ENCODE measurements around the gene THOC2. TPM values are rescaled to one million over a fixed set of nuclear protein-coding genes. Genes with fewer than 3 reads are reported as not detected.
"Not testable (repeated sequence)": the region's sequence is repeated elsewhere in the genome, so short reads cannot be mapped to it uniquely, and the experiment has no call there.

THOC2 gene
- total RNA-seq, 1 donor from 2014 or later: 33.5 TPM

DNA sequence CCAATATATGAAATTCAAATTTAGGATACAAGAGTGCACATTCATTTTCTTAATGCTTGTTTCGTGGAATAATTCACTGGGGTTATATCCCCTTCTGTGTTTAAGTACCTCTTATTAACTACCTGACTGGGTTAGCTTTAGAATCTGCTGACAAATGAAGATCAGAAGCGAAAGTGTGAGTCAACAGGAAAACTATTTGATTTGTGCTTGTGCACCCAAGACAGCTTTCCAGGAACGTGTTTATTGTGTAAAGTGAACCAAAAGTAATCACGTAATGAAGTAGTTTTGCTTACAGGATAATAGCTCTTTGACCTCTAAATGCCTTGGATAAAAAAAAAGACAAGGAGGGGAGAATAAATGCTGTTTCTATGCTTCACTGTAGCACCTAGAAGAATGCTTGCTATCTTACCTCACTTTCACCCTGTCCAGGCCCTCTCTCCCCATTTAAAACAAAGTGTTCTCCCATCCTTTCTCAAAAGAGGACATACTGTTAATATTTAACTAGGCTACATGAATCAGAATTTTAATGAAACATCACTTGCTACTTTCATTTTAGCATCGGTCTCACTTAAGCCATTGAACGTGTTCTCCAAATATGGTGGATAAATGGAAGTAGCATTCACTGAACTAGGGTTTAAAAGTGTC is 141.9 kb downstream of the THOC2 start:
- intact Hi-C loops (cut with DNase I): no loop called here
- TF ChIP-seq, protein P1, sequence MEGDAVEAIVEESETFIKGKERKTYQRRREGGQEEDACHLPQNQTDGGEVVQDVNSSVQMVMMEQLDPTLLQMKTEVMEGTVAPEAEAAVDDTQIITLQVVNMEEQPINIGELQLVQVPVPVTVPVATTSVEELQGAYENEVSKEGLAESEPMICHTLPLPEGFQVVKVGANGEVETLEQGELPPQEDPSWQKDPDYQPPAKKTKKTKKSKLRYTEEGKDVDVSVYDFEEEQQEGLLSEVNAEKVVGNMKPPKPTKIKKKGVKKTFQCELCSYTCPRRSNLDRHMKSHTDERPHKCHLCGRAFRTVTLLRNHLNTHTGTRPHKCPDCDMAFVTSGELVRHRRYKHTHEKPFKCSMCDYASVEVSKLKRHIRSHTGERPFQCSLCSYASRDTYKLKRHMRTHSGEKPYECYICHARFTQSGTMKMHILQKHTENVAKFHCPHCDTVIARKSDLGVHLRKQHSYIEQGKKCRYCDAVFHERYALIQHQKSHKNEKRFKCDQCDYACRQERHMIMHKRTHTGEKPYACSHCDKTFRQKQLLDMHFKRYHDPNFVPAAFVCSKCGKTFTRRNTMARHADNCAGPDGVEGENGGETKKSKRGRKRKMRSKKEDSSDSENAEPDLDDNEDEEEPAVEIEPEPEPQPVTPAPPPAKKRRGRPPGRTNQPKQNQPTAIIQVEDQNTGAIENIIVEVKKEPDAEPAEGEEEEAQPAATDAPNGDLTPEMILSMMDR (IDR thresholded peaks at IDR 0.05): no peak
- no peaks in the 10 kb centered on the region for H3K4me1 ChIP-seq
- H3K27me3 ChIP-seq: no peaks in the 10 kb centered on the region
- H3K4me3 ChIP-seq: no peak overlapping the region
- no peaks in the 10 kb centered on the region for H3K36me3 ChIP-seq
- DNase-seq (ENCODE audit: low spot score in 2 of 2): no peak
- no peaks in the 10 kb centered on the region for H3K9me3 ChIP-seq
- no peak overlapping the region for H3K27ac ChIP-seq

DNA sequence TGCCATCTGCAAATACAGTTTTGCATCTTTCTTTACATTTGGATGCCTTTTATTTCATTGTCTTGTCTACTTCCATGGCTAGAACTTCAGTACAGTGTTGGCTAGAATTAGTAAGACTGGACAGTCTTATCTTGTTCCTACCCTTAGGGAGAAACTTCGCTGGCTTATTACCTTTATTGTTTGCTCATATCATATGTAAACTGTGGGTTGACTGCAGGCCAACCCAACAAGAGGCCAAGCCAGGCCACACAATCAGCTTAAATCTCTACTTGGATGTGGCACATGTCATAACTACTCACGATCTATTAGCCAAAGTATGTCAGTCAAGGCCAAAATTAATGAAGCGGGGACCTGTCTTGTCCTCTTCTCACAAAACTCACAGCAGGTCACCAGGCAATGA is 144.1 kb downstream of the THOC2 start:
- Histone ChIP-seq H3K27me3 (no peaks in the 10 kb centered on the region), H3K36me3 (no peaks in the 10 kb centered on the region), H3K9me3 (no peaks in the 10 kb centered on the region), H3K4me1 (no peaks in the 10 kb centered on the region), H3K27ac (no peak overlapping the region), H3K4me3 (no peak overlapping the region)
- intact Hi-C loops (cut with DNase I): no loop called here
- TF ChIP-seq, protein P1 (IDR thresholded peaks at IDR 0.05): no peak
- no peak for DNase-seq (ENCODE audit: low spot score in 2 of 2)

DNA sequence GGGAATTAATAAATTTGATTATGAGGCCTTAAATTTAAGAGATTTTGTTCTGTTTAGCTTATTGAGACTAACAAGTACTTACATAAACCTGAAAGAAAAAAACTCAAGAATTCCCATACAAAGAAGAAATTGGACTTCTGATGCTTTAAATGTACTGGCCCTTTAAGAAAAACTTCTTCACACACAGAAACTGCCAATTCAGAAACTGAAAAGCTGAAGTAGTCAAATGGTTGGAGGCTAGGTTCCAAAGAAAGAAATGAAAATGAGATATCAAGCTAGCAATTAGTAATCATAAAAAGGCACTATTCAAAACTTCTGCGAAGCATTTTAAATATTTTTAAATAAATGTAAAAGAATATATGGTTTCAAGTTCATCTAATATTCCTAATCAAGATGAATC is 151.3 kb downstream of the THOC2 start:
- no peaks in the 10 kb centered on the region for H3K4me1 ChIP-seq
- no peaks in the 10 kb centered on the region for H3K36me3 ChIP-seq
- no peak overlapping the region for H3K27ac ChIP-seq
- TF ChIP-seq, protein P1 (IDR thresholded peaks at IDR 0.05): no peak
- no peak overlapping the region for H3K4me3 ChIP-seq
- H3K27me3 ChIP-seq: no peaks in the 10 kb centered on the region
- DNase-seq (ENCODE audit: low spot score in 2 of 2): no peak
- H3K9me3 ChIP-seq: no peaks in the 10 kb centered on the region
- intact Hi-C loops (cut with DNase I): no loop called here

DNA sequence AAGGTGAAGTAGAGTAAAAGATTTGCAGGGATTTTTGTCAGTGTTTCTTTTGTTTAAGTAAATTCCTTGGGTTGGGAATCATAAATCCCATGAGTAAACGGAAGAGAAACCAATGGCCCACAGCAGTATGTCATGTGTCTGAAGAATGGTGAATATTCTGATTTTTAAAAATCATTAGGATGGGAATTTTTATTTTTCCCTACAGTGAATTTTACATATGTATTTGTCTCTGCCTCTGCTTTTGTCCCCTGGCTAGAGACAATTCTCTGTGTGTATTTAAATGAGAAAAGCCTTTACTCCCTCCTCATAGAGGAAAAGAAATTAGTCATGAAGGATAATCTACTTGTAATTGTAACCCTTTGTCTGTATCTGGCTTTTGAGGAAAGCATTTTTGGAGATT is 152.1 kb downstream of the THOC2 start:
- H3K4me1 ChIP-seq: no peaks in the 10 kb centered on the region
- H3K27ac ChIP-seq: no peak overlapping the region
- intact Hi-C loops (cut with DNase I): no loop called here
- DNase-seq (ENCODE audit: low spot score in 2 of 2): no peak
- H3K36me3 ChIP-seq: no peaks in the 10 kb centered on the region
- no peaks in the 10 kb centered on the region for H3K27me3 ChIP-seq
- TF ChIP-seq, protein P1 (IDR thresholded peaks at IDR 0.05): no peak
- H3K4me3 ChIP-seq: no peak overlapping the region
- H3K9me3 ChIP-seq: peaks cover 0 to under 1% of the 10 kb centered on the region in 2 donors

DNA sequence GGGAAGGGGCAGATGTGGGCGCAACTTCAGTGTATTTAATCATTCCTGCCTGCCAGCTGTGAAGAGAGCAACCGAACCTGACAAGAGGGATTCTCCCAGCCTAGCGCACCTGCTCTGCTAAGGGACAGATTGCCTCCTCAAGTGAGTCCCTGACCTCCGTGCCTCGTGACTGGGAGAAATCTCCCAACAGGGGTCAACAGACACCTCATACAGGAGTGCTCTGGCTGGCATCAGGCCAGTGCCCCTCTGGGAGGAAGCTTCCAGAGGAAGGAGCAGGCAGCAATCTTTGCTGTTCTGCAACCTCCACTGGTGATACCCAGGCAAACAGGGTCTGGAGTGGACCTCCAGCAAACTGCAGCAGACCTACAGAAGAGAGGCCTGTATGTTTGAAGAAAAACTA is 158.8 kb downstream of the THOC2 start:
- intact Hi-C loops (cut with DNase I): not testable (repeated sequence)

DNA sequence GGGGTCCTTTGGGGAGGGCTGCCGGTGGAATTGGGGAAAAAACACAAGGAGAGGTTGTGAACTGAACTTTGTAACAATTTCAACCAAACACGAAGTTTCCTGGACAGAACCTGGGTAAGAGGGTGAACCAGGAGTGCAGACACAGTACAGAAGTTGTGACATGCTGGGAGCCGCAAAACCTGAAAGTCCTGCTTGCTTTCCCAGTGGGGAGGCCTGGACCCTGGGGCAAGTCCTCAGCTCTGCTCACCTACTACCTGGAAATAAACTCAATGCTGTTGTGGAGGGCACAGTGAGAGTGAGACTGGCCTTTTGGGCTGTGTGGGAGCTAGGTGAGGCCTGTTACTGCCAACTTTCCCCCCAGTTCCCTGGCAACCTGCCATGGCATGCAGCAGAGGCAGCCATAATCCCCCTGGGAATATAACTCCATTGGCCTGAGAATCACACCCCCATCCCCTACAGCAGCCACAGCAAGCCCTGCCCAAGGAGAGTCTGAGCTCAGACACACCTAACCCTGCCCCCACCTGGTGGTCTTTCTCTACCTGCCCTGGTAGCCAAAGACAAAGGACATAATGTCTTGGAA is 162.8 kb downstream of the THOC2 start:
- intact Hi-C loops (cut with DNase I): no loop called here
- H3K36me3 ChIP-seq: no peaks in the 10 kb centered on the region
- no peaks in the 10 kb centered on the region for H3K9me3 ChIP-seq
- TF ChIP-seq, protein P1 (IDR thresholded peaks at IDR 0.05): no peak
- no peaks in the 10 kb centered on the region for H3K27me3 ChIP-seq
- no peaks in the 10 kb centered on the region for H3K4me1 ChIP-seq
- no peak overlapping the region for H3K27ac ChIP-seq
- no peak for DNase-seq (ENCODE audit: low spot score in 2 of 2)
- no peak overlapping the region for H3K4me3 ChIP-seq

More for the DNA sequence above, 158.8 kb downstream of the THOC2 start:
- not testable (repeated sequence) for H3K9me3 ChIP-seq; DNase-seq (ENCODE audit: low spot score in 2 of 2); H3K36me3 ChIP-seq; H3K4me3 ChIP-seq; H3K27me3 ChIP-seq; H3K4me1 ChIP-seq; H3K27ac ChIP-seq

Measured in ascending aorta (tissue), 2 donors.